Glutamatergic neuron (in vitro differentiated cells): Measurements from ENCODE around the gene ARHGAP22. TPM values are rescaled to one million over a fixed set of nuclear protein-coding genes. Genes with fewer than 3 reads are reported as not detected.

Experiments
- DNase-seq: peaks from one replicate; pipeline ENCODE4 v3.0.0; 2022
- H3K27ac Mint-ChIP-seq: one replicate; pipeline ENCODE4 v1.8.0; 2020; ENCODE audit warnings: mild to moderate bottlenecking, mixed read lengths, inconsistent platforms; ENCODE audit not compliant: unreplicated experiment
- H3K27me3 Mint-ChIP-seq: one replicate; pipeline ENCODE4 v1.8.0; 2020; ENCODE audit warnings: mild to moderate bottlenecking, moderate library complexity, mixed read lengths, inconsistent platforms; ENCODE audit not compliant: unreplicated experiment
- H3K36me3 Mint-ChIP-seq: one replicate; pipeline ENCODE4 v1.8.0; 2020; ENCODE audit warnings: mild to moderate bottlenecking, mixed read lengths, inconsistent platforms; ENCODE audit not compliant: unreplicated experiment
- H3K4me1 Mint-ChIP-seq: one replicate; pipeline ENCODE4 v1.8.0; 2020; ENCODE audit warnings: mild to moderate bottlenecking, low read depth, mixed read lengths, inconsistent platforms; ENCODE audit not compliant: unreplicated experiment
- H3K4me3 Mint-ChIP-seq: one replicate; pipeline ENCODE4 v1.8.0; 2020; ENCODE audit warnings: mild to moderate bottlenecking, mixed read lengths, inconsistent platforms; ENCODE audit not compliant: unreplicated experiment
- H3K9me3 Mint-ChIP-seq: one replicate; pipeline ENCODE4 v1.8.0; 2020; ENCODE audit warnings: mild to moderate bottlenecking, moderate library complexity, mixed read lengths, inconsistent platforms; ENCODE audit not compliant: unreplicated experiment
- total RNA-seq: library from RNA; stranded (reverse); fragmentation: NEBNext Ultra II Directional; extraction: Animal tissue kit (Norgen Biotek cat#: 25700); gene quantifications from one replicate; pipeline ENCODE4 v1.2.1, GENCODE V29; 2021; ENCODE audit not compliant: unreplicated experiment
- TF ChIP-seq, protein P1 (sequence below): fragments of 200-600 bp; sonication (generic); IDR thresholded peaks from one replicate; pipeline ENCODE4 v1.5.0; 2021; ENCODE audit not compliant: partially characterized antibody, unreplicated experiment

ARHGAP22 gene
- total RNA-seq, 1 donor from 2014 or later: 10.0 TPM

DNA sequence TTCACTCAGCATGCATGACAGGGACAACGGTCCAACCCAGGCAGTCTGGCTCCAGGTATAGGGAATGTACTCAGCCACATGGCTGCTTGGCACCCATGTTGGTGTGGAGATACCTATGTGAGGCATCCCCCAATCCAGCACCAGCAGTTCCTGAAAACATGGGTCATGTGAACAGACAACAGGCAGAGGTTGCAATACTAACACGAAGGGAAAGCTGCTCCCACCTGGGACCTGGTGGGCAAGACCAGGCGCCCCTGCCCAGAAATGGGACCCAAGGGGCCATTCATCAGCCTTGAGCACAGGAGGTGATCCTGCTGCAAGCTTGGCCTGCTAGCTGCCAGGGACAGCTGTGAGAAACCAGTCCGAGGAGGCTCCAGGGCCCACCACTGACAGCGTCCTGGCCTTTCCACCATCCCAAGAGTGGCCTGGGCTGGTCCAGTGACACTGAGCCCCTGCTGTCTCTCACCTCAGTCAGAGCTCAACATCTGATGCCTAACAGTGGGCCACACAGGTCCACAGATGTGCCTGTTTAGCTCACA is 142.3 kb downstream of the ARHGAP22 start:
- Mint-ChIP-seq H3K36me3 (peaks cover 5% of the 10 kb centered on the region), H3K27me3 (peaks cover 5% of the 10 kb centered on the region), H3K4me1 (no peaks in the 10 kb centered on the region), H3K4me3 (no peak overlapping the region), H3K9me3 (peaks cover 1% of the 10 kb centered on the region), H3K27ac (no peak overlapping the region)
- DNase-seq: no peak
- TF ChIP-seq, protein P1, sequence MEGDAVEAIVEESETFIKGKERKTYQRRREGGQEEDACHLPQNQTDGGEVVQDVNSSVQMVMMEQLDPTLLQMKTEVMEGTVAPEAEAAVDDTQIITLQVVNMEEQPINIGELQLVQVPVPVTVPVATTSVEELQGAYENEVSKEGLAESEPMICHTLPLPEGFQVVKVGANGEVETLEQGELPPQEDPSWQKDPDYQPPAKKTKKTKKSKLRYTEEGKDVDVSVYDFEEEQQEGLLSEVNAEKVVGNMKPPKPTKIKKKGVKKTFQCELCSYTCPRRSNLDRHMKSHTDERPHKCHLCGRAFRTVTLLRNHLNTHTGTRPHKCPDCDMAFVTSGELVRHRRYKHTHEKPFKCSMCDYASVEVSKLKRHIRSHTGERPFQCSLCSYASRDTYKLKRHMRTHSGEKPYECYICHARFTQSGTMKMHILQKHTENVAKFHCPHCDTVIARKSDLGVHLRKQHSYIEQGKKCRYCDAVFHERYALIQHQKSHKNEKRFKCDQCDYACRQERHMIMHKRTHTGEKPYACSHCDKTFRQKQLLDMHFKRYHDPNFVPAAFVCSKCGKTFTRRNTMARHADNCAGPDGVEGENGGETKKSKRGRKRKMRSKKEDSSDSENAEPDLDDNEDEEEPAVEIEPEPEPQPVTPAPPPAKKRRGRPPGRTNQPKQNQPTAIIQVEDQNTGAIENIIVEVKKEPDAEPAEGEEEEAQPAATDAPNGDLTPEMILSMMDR: no peak

DNA sequence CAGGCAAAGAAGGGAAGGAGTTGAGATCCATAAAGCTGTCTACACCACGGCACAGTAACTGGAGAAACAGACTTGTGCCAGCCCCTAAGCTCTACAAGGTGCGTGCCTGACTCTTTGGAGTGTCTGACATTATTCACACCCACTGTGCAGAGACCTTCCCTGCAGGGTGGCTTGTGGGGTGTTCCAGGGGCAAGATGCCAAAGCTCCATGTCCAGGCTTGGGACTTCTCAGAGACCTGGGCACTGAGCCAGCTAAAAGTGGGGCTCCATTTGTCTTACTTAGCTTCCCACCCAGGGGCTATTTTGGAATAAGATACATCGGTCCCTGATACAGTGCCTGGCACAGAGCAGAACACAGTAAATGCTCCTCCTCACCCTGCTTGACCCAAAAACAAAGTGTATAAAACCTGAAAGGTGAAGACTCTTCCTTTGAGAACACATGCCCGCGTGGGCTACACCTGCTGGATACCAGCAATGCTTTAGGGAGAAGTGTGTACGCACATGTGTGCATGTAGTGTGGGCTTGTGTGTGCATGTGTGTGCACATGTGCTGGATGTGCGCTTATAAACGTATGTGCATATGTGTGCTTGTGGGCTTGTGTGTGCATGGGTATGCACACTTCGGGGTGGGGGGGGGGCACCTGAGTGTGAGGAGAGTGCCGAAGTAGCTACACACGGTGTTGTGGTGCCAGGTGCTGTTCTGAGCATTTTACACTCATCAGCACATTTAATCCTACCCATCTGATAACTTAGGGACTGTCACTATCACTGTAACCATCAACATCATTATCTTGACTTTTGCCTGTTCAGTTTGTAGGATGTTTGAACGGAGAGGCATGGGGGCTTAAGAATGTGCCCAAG is 143.0 kb downstream of the ARHGAP22 start:
- Mint-ChIP-seq H3K27ac (no peak overlapping the region), H3K9me3 (peaks cover 1% of the 10 kb centered on the region), H3K27me3 (peaks cover 5% of the 10 kb centered on the region), H3K4me1 (no peaks in the 10 kb centered on the region), H3K4me3 (no peak overlapping the region), H3K36me3 (peaks cover 5% of the 10 kb centered on the region)
- no peak for DNase-seq
- TF ChIP-seq, protein P1: no peak

DNA sequence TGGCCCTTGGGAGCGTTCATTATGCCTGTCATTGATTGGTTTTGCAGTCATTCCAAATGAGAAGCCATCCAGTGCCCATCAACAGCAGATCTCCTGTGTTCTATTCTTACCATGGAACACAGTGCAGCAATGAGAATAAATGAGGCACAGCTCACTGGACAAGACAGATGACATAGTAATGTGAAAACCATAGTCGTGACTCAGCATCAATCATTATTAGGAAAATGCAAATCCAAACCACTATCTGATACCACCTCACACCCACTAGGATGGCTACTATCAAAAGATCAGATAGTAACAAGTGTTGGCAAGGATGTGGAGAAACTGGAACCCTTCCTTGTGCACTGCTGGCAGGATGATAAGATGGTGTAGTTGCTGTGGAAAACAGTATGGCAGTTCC is 144.7 kb downstream of the ARHGAP22 start:
- no peak overlapping the region for H3K27ac Mint-ChIP-seq
- H3K4me3 Mint-ChIP-seq: no peak overlapping the region
- H3K27me3 Mint-ChIP-seq: peaks cover 2% of the 10 kb centered on the region
- no peak for DNase-seq
- H3K9me3 Mint-ChIP-seq: no peaks in the 10 kb centered on the region
- peaks cover 5% of the 10 kb centered on the region for H3K36me3 Mint-ChIP-seq
- no peaks in the 10 kb centered on the region for H3K4me1 Mint-ChIP-seq
- TF ChIP-seq, protein P1: no peak

DNA sequence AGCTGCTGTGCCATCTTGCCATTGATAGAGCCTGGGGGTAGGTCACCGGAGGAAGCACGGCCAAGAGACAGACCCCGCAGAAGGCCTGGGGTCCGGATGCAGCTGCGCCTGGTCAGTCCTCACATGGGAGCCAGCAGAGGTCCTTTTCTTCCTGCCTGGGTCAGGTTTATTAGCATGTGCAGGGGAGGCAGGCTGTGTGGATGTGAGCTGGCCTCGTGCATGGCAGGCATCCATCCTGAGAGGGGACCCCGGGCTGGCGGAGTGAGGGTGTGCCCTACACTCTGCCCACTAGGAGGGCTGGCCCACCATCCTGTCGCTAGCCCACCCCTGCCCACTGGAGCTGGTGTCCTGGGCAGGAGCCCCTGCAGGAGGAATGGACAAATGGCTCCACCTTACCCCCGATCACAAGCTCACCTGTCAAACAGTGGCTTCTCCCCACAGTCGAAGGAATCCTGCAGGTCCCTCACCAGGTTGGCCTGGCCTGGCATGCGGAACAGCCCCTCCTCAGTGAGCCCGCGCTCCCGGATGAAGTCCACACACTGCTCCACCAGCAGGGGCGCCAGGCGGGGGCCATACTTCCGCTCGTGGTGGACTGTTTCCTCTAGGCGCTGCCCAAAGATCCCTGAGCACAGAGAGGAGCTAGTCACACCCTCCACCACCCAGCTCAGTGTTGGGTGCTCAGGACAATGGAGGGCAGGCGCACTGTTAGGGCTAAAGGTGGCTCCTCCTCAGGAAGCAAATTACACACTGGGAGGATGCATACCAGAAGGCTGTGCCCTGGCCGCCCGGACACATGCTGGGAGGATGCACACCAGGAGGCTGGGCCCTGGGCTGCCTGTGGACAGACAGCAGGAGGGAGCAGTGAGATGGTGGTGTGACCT is 145.4 kb downstream of the ARHGAP22 start:
- DNase-seq: no peak
- TF ChIP-seq, protein P1: no peak
- peaks cover 5% of the 10 kb centered on the region for H3K36me3 Mint-ChIP-seq

More for the DNA sequence above, 145.4 kb downstream of the ARHGAP22 start:
- no peaks in the 10 kb centered on the region for H3K9me3 Mint-ChIP-seq
- H3K4me3 Mint-ChIP-seq: no peak overlapping the region
- no peak overlapping the region for H3K27ac Mint-ChIP-seq
- H3K27me3 Mint-ChIP-seq: peaks cover 1% of the 10 kb centered on the region
- H3K4me1 Mint-ChIP-seq: no peaks in the 10 kb centered on the region
